LHCN-M2 (cell line): Measurements from ENCODE around the gene CATSPERD. TPM values are rescaled to one million over a fixed set of nuclear protein-coding genes. Genes with fewer than 3 reads are reported as not detected.

Experiments
- DNase-seq: peaks from one replicate; pipeline ENCODE4 v3.0.0-alpha.2; 2012; ENCODE audit warnings: low read depth
- polyA plus RNA-seq: library from polyadenylated mRNA; unstranded; fragments of >200 nt; gene quantifications from one replicate; pipeline ENCODE4 v1.2.1, GENCODE V29; 2012; ENCODE audit warnings: missing spikeins
- total RNA-seq: library from RNA; depleted of rRNA; stranded (reverse); fragments of >200 nt; gene quantifications from 2 replicates; pipeline ENCODE4 v1.2.3, GENCODE V29; 2014; rRNA removed

CATSPERD gene, protein sequence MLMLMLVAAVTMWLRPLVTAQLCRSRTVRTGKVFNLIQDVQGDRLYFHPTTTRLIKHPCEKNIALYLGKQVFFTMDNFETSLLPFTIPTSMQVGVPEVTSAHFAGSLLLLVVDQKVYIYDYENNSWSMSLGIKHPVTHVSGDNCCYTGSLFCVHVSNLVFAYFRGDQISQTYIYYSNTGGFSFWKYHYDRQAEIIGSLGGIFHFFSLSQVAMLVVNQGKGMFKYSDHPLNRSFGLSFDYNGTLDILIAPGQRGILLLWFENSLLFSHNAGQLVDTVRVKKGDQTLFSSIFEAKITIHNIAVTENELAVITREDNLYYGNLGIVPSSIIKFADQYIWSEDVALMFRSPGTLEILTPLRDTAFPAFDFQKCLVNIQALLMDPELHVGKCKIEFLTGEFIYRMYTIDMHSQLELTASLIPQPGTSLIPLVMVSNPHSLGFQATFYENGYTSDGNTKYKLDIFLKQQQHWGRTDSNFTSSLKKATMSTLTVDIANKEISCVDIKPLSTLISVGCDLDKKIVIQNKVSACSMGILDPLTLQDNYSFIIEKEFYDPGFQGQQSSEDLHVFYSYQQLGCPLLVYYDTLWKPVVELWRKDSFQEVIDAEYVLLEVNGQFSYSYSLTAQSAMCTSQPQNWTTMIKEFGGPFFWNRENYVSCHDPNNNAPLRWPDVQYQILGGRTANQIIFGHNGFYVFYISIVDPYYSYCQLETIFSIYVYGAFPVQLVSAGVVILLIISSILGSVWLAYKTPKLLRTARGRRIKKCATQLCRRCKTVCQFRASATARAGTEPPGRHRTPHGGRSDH
- total RNA-seq: not detected in 2 replicates
- not detected for polyA plus RNA-seq

DNA sequence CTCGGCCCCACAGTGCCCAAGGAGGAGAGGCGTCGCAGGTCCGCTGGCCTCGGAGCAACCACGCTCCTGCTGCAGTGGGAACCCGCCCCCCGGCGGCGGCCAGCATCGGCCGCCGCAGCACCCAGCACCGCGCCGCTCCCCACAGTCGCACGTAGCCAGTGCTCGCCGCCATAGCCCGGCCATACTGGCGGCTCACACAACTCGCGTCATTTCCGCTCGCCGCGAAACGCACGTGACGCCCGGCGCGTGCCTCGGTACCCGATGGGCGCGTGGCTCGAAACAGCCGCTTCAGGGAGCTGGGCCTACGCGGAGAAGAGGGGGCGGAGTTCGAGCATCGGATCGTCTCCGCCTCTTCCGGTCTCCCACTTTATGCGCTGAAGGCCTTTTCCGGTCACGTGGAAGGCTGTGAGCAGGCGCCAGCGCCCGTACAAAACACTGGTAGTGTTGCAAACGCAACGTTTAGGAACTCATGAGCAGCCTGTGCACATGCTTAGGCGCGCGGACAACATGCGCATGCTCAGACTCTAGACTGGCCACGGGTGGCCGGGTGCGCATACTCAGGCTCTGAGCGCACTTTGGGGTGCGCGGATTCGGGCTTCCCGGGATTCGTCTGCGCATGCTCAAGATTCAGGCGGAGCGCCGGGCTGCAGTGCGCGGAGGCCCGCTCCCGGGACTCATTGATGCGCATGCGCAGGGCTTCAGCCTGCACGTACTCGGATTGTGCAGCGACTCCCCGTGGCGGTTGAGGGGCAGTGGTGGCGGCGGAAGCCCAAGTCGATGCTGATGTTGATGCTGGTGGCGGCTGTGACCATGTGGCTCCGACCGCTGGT, at the start of gene CATSPERD, which contains the start of gene LONP1:
TSS of gene CATSPERD (plus strand) at position 677 of the 830 bp plus-strand sequence. CDS start at position 778, 101 bp downstream.
TSS of gene LONP1 (minus strand) at position 186 of the 830 bp plus-strand sequence. CDS start at position 172, 14 bp downstream.
- DNase-seq: peak; percentile 99

DNA sequence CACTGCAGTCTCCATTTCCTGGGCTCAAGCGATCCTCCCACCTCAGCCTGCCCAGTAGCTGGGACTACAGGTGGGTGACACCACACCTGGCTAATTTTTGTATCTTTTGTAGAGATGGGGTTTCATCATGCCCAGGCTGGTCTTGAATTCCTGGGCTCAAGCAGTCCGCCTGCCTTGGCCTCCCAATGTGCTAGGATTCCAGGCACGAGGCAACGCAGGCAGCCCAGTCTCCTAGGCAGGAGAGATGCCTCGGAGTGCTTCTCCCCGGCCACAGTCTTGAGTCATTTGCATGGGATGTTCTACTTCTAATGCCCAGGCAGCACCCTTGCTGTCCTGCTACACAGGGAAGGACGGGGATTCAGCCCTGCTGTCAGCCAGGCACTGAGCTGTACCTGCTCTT, 48.8 kb upstream of the CATSPERD start:
- DNase-seq: no peak

DNA sequence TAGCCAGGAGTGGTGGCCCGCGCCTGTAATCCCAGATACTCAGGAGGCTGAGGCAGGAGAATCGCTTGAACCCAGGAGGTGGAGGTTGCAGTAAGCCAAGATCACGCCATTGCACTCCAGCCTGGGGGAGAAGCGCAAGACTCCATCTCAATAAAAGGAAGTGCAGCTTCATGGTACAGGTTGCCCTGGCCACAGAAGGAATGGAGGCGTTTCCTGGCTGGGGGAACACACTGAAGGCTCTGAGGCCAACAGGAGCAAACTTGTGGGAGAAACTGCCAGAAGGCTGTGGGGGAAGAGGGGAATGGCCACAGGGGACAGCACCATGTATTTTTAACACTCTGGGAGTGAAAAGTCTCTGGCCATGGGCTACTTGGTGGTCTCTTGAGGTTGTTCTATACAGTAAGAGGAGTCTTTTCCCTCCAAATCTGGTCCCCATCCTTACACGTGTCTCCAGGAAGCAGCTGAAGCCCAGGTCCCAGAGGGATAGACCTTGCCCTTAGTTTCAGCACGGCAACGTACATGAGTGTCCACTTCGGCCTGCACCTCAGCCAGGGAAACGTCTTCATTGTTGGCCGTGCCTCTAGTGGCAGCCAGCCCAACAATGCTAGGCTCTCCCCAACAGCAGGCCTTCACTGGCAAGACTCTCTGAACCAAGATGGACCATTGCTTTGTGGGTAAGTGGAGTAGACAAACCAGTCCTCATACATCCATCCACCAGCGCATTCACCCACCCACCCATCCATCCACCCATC, 47.6 kb upstream of the CATSPERD start:
- no peak for DNase-seq

DNA sequence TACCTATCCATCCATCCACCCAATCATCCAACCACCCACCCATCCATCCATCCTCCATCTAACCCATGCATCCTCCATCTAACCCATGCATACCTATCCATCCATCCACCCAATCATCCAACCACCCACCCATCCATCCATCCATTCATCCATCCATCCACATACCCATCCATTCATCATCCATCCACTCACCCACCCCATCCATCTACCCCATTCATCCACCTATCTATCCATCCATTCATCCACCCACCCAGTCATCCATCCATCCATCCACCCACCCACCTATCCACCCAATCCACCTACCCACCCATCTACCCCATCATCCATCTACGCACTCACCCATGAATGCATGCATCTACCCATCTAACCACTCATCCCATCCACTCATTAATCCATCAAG, 46.7 kb upstream of the CATSPERD start:
- no peak for DNase-seq

DNA sequence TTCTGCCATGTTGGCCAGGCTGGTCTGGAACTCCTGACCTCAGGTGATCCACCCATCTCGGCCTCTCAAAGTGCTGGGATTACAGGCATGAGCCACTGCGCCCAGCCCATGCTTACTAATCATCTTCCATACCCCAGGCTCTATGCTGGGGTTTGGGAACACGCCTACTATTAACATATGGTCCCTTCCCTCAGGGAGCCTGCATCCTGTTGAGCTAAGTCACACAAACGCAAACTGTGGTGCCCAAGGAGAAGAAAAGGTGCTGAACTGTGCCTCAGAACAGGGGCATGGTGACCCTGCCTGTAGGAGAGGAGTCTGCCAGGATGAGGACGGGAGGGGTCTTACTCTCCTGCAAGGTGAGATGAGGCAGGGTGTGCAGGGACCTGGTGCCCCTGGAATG, 45.7 kb upstream of the CATSPERD start:
- no peak for DNase-seq

DNA sequence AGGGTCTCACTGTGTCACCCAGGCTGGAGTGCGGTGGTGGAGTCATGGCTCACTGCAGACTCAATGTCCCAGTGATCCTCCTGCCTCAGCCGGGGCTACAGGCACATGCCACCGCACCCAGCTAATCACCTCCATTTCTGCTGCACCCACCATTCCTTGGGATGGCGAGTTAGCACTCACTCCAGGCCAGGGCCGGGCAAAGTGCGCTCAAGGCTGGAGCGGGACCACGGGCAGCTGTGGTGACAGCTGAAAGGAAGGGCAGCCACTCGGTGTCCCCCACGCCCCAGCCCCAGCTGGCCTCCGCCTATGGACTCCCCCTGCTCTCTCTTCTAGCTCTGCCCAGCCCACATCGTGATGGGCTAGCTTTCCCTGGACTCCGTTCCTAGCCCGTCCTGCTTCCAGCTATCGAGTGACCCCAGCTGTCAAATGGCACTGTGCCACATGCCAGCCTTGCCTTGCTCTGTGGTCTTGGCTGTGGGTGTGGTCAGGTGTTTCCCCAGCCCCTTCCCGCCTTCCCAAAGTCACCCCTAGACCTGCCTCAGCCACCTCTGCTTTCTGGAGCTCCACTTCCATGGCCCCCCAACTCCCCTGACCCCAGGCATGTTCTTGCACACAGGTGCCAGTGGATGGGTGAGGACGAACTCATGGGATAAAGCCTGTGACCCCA, 44.2 kb upstream of the CATSPERD start:
- peak; percentile 81 for DNase-seq

DNA sequence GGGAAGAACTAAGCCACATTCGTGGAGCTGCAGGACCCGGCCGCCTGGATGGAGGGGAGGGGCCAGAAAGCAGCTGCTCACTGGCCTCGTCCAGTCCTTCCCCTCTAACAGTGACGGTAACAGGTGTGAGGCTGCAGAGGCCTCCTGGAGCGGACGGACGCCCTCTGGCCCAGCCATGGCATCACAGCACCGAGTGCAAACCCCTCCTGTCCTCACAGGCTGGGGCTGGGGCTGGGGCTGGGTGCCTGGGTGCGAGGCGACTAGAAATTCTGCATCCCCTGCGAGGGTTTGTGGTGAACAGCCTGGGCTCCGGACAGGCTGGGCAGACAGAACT, 43.7 kb upstream of the CATSPERD start:
- peak; percentile 85 for DNase-seq

DNA sequence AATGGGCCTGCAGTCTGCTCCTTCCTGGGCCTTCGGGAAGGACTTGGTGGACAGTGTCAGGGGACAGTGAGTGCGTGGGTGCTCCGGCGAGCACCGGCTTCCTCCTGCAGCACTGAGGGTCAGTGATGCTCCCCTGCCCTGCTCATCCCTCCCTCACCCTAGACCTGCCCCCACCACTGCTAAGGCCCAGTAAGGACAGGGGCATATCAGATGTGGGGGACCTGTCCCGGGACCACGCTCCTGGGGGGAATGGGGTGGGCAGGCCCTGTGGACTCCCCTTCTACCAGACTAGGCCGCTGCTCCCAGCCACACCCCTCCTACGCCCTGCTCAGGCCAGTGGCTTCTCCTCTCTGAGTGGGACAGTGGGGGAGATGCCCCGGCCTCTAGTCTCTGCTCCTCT, 43.3 kb upstream of the CATSPERD start:
- DNase-seq: no peak

DNA sequence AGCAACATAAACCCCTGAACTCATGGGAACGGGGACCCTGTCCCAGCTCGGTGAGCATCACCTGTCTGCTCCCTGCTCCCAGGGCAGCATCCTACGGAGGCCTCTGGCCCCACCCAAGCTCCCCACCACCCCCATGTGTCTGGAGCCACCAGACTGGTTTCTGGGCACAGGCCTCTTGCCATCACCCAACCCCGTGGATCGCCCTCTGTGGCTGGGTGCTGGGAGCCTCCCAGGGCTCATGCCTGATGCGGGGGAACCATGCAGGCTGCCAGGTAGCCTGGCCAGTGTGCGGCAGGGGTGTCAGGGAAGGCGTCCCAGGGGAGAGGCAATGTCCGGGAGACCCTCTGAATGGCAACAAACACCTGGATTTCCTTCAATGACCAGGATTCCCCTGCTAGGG, 42.9 kb upstream of the CATSPERD start:
- DNase-seq: no peak

DNA sequence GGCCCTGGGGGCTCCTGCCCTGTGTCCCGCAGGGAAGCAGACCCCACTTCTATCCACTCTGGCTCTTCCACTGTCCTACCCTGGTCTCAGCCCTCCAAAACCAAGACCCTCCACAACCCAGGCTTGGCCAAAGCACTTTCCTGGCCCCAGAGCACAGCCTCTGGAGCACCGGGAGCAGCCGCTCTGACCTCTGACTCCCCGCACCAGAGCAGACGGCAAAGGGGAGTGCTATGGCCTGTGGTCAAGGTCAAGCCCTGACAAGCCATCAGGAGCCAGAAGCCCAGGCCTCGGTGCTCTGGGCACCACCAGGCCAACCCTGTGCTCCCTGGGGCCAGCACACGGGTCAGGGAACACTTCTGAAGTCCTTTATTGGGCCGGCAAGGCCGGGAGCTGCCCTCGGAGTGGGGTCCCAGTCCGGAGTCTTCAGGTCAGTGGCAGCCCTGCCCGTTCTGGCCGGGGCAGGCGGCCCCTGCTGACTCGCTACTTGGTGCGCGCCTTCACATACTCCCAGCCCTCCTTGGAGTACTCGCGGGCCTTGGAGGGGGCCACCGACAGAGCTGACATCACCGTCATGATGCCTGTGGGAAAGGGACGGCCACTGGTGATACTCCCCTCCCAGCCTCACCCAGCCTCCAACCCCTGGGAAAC, 42.2 kb upstream of the CATSPERD start:
- DNase-seq: no peak

DNA sequence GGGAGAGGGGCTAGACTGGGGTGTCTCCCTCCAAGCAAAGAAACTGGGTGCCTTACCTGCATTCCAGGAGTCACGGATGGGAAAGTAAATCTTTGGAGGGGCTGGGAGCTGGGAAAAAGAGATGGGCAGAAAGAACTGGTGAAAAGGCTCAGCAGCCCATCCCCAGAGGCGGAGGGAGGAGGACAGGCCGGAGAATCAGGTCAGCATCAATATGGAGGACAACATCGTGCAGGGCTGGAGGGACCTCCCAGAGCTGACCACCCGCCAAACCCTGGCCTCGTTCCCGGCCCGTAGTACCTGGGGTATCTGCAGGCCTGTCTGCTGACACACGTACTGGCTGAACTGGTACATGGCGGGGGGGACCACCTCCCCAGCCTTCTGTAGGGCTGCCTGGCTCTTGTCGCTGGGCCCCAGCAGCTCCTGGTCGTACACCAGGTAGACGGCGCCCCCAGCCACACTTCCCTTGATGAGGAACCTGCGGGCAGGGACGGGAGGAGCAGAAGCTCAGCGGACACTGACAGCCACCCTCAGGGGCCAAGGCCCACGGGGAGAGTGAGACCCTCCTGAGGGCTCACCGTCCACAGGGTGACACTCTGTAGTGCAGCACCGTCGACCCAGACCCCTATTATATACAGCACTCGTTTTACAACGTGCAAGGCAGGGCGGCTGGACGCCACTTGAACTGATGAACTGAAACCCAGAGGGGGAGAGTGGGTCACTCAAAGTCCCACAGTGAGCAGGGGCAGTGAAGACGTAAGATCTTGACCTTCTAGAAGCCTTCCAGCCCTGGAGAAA, 41.0 kb upstream of the CATSPERD start:
- DNase-seq: no peak

DNA sequence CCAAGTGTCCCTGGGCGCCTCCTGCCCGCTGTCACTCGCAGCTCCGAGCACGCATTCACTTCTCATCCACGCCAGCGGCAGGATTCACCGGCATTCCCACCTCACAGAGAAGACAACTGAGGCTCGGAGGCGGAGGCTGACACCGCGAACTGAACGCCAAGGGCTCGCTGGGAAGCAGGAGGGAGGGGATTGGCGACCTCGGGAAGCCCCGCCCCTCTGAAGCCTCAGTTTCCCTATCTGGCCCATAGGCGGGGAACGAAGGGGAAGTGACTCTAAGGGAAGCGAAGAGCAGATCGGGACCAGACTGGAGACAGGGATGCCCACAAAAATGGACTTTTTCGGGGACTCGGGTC, 40.4 kb upstream of the CATSPERD start:
- DNase-seq: no peak

DNA sequence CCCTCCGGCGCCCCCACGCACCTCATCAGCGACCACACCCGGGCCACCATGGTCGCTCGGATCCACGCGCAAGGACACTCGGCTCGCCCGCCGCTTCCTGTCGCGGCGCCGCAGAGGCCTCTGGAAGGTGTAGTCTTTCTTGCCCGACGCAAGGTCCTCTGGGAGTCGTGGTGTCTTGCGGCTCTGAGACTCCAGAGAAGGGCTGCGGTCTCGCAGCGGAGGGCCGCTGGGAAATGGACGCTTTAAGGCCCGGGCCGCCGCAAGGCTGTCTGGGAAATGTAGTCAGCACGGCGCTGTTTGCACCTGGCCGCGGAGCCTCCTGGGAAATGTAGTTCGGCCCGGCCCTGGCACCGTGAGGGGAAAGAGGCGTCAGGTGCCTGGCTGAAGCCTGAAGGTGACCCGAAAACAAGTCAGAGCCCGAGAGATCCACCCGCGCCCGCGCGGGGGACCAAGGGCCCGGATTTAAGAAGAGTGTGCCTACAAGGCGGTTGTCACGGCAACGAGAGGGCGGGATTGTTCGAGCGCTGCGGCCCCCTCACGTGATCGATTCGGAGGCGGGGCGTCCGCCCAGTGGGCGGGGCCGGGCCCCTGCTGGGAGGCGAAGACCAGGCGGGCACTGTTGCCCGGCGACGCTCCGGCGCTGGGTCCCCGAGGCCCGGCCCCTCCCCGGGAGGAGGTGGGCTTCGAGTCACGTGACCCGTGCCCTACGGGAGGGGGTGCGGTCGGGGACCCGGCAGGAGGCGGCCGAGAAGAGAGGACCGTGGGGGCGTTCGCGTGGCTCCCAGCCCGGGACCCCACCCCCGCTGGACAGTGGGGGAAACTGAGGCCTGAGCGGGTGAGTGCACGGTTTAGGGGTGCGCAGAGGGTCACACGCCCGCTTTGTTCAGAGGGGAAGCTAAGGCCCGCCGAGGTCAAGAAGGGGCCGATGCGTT, 39.7 kb upstream of the CATSPERD start, which contains the start of the genes HSD11B1L and MICOS13:
TSS of gene HSD11B1L (plus strand) at position 591 of the 932 bp plus-strand sequence. CDS start 3,806 bp downstream, outside the sequence.
TSS of gene MICOS13 (minus strand) at position 80 of the 932 bp plus-strand sequence. CDS start at position 50, 30 bp downstream.
- peak; percentile 99 for DNase-seq

DNA sequence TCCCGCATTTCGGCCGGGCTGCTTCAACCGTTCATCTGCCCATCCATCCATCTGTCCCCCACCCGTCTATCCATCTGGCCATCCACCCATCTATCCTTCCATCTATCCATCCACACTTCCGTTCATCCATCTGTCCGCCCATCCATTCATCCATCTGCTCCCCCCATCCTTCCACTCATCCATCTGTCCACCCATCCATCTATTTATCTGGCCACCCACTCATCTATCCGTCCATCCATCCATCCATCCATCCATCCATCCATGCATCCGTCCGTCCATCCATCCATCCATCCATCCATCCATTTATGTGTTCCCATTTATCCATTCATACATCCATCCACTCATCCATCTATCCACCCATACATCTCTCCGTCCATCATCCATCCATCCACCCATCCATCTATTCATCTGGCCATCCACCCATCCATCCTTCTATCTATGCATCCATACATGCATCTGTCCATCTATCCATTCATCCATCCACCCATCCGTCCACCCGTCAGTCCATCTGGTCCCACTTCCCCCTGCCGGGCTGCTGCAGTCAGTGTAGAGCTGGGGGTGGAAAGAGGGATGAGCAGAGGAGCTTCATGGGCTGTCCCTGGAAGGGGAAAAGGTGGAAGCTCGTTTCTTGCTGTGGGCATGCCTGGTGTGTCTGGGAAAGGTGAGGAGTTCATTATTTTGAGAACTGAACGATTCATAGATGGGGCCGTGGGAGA, 38.9 kb upstream of the CATSPERD start:
- no peak for DNase-seq

DNA sequence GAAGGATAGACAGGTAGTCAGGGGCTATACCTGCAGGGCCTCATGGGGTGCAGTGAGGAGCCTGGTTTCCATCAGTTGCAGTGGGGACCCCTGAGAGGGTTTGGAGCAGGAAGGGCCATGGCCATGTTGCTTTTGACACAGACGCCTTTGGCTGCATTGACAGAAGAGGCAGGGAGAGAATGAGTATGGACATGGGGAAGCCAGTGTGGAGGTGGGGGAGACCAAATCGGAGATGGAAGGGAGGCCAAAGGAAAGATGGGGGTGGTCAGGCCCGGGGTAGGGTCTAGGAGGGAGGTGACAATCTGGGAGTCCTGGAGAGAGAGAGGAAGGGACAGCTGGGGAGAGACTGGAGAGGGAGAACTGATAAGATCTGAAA, 38.3 kb upstream of the CATSPERD start:
- no peak for DNase-seq

DNA sequence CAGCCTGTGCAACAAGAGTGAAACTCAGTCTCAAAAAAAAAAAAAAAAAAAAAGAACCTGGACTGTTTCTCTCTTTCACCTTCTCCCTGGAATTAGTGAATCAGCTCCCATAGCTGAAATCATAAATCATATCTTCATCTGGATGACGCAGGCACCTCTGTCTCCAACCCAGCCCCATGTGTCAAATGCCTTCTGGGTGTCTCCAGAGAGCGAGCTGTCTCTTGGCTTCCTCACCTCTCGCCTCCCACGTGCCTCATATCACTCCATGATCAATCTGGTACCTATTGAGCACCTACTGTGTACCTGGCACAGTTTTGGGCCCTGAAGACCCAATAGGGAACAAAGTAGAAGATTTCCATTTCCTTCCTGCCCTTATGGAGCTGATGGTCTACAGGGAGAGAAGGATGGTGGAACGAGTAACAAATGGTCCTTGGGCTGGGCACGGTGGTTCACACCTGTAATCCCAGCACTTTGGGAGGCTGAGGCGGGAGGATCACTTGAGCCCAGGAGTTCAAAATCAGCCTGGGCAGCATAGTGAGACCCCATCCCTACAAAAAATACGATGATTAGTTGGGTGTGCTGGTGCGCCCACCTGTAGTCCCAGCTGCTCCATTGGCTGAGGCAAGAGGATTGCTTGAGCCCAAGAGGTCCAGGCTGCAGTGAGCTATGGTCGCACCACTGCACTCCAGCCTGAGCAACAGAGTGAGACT, 37.1 kb upstream of the CATSPERD start:
- DNase-seq: no peak
